GM23338 (cell line): ENCODE data around the gene LPCAT4. TPM values are rescaled to one million over a fixed set of nuclear protein-coding genes. Genes with fewer than 3 reads are reported as not detected.
"Not testable (repeated sequence)": the region's sequence is repeated elsewhere in the genome, so short reads cannot be mapped to it uniquely, and the experiment has no call there.

Experiments
- ATAC-seq: fragments of 200-7000 bp; cut with Tn5 transposase; 3 replicates; pipeline ENCODE4 v1.9.1; 2020
- DNase-seq: peaks from one replicate; pipeline ENCODE4 v3.0.0-alpha.2; 2015; ENCODE audit warnings: low spot score
- H2AFZ ChIP-seq: fragments of 200-600 bp; sonication (generic); 2 replicates; pipeline ENCODE4 v1.8.0; 2016; ENCODE audit warnings: antibody characterized with exemption, mild to moderate bottlenecking, moderate library complexity
- H3F3A ChIP-seq: fragments of 200-600 bp; sonication (generic); replicated peaks from 2 replicates; pipeline ENCODE4 v1.8.0; 2017; ENCODE audit warnings: antibody characterized with exemption, mixed run types, low read depth
- H3K27ac ChIP-seq: fragments of 200-600 bp; sonication (generic); 2 replicates; pipeline ENCODE4 v1.6.1; 2016; ENCODE audit warnings: low read depth
- H3K27me3 ChIP-seq: fragments of 200-600 bp; sonication (generic); 2 replicates; pipeline ENCODE4 v1.8.0; 2016; ENCODE audit warnings: mild to moderate bottlenecking, mixed run types, moderate library complexity; ENCODE audit not compliant: insufficient read depth
- H3K36me3 ChIP-seq: fragments of 200-600 bp; sonication (generic); 2 replicates; pipeline ENCODE4 v1.8.0; 2016; ENCODE audit warnings: mild to moderate bottlenecking; ENCODE audit not compliant: insufficient read depth
- H3K4me1 ChIP-seq: fragments of 200-600 bp; sonication (generic); 2 replicates; pipeline ENCODE4 v1.8.0; 2016; ENCODE audit warnings: mild to moderate bottlenecking, moderate library complexity; ENCODE audit not compliant: insufficient read depth
- H3K4me2 ChIP-seq: fragments of 200-600 bp; sonication (generic); 2 replicates; pipeline ENCODE4 v1.7.1; 2017; ENCODE audit warnings: mixed run types
- H3K4me3 ChIP-seq: fragments of 200-600 bp; sonication (generic); 2 replicates; pipeline ENCODE4 v1.6.1; 2016; ENCODE audit warnings: mixed run types
- H3K79me2 ChIP-seq: fragments of 200-600 bp; sonication (generic); replicated peaks from 2 replicates; pipeline ENCODE4 v1.8.0; 2017; ENCODE audit warnings: mild to moderate bottlenecking; ENCODE audit not compliant: insufficient read depth
- H3K9me2 ChIP-seq: fragments of 200-600 bp; sonication (generic); 2 replicates; pipeline ENCODE4 v1.8.0; 2017; ENCODE audit not compliant: insufficient read depth
- H4K20me1 ChIP-seq: fragments of 200-600 bp; sonication (generic); replicated peaks from 2 replicates; pipeline ENCODE4 v1.8.0; 2017; ENCODE audit warnings: mild to moderate bottlenecking; ENCODE audit not compliant: insufficient read depth
- H3K27ac Mint-ChIP-seq: 2 replicates; pipeline ENCODE4 v1.8.0; 2020; ENCODE audit warnings: inconsistent platforms, mild to moderate bottlenecking, moderate library complexity, mixed read lengths
- H3K27me3 Mint-ChIP-seq: 3 replicates; pipeline ENCODE4 v1.8.0; 2022; ENCODE audit warnings: low read depth, mild to moderate bottlenecking, moderate library complexity, mixed read lengths, inconsistent platforms; ENCODE audit not compliant: insufficient read depth, poor library complexity
- H3K36me3 Mint-ChIP-seq: 3 replicates; pipeline ENCODE4 v1.8.0; 2021; ENCODE audit warnings: low read depth, mild to moderate bottlenecking, inconsistent platforms, moderate library complexity, mixed read lengths
- H3K4me1 Mint-ChIP-seq: 3 replicates; pipeline ENCODE4 v1.8.0; 2020; ENCODE audit warnings: mild to moderate bottlenecking, inconsistent platforms, mixed read lengths
- H3K4me3 Mint-ChIP-seq: 3 replicates; pipeline ENCODE4 v1.8.0; 2021; ENCODE audit warnings: moderate library complexity, mild to moderate bottlenecking, inconsistent platforms, mixed read lengths
- H3K9me3 Mint-ChIP-seq: 3 replicates; pipeline ENCODE4 v1.8.0; 2020; ENCODE audit warnings: moderate library complexity, mild to moderate bottlenecking, inconsistent platforms, mixed read lengths
- CREB1 ChIP-seq: fragments of 250-450 bp; sonication (Bioruptor Pico); IDR thresholded peaks from 2 replicates; pipeline ENCODE4 v1.5.0; 2020; ENCODE audit warnings: low read depth, mild to moderate bottlenecking, moderate library complexity
- EZH2 ChIP-seq: fragments of 200-600 bp; sonication (generic); IDR thresholded peaks from one replicate; pipeline ENCODE4 v1.8.0; 2017; ENCODE audit warnings: antibody characterized with exemption, mild to moderate bottlenecking, low read depth; ENCODE audit not compliant: unreplicated experiment
- EZH2phosphoT487 ChIP-seq: fragments of 200-600 bp; sonication (generic); IDR thresholded peaks from one replicate; pipeline ENCODE4 v1.8.1; 2018; ENCODE audit warnings: antibody characterized with exemption; ENCODE audit not compliant: unreplicated experiment
- JUNB ChIP-seq: IDR thresholded peaks from one replicate; pipeline ENCODE4 v1.6.1; 2016; ENCODE audit warnings: antibody characterized with exemption; ENCODE audit not compliant: unreplicated experiment
- NANOG ChIP-seq: IDR thresholded peaks from 2 replicates; pipeline ENCODE4 v1.6.1; 2016; ENCODE audit warnings: antibody characterized with exemption, borderline replicate concordance
- POLR2AphosphoS5 ChIP-seq: IDR thresholded peaks from 2 replicates; pipeline ENCODE4 v1.6.1; 2016; ENCODE audit warnings: antibody characterized with exemption, low read depth
- REST ChIP-seq: IDR thresholded peaks from one replicate; pipeline ENCODE4 v1.6.1; 2018; ENCODE audit warnings: antibody characterized with exemption; ENCODE audit not compliant: unreplicated experiment
- ZNF114 ChIP-seq: fragments of 250-450 bp; sonication (Bioruptor Pico); IDR thresholded peaks from 2 replicates; pipeline ENCODE4 v1.5.0; 2020; ENCODE audit warnings: mild to moderate bottlenecking, moderate library complexity
- ZNF331 ChIP-seq: fragments of 250-450 bp; sonication (Bioruptor Pico); IDR thresholded peaks from 2 replicates; pipeline ENCODE4 v1.5.0; 2020; ENCODE audit warnings: low read depth, mild to moderate bottlenecking, moderate library complexity
- polyA plus RNA-seq: library from polyadenylated mRNA; unstranded; fragments of >200 nt; fragmentation: Nextera tagmentation; extraction: Ambion mirVana; gene quantifications from 2 replicates; pipeline ENCODE4 v1.2.1, GENCODE V29; 2016
- total RNA-seq: library from RNA; depleted of rRNA; stranded (reverse); fragments of >200 nt; shearing (Covaris generic); gene quantifications from 2 replicates; pipeline ENCODE4 v1.2.3, GENCODE V29; 2014
- TF ChIP-seq, protein P1 (sequence below): fragments of 250-450 bp; sonication (Bioruptor Pico); IDR thresholded peaks from 2 replicates; pipeline ENCODE4 v1.5.0; 2020; ENCODE audit warnings: mild to moderate bottlenecking, moderate library complexity

The LPCAT4 gene
- total and polyA plus RNA-seq, 2 experiments from 2014 or later, result 36.8 to 49.1 TPM

DNA sequence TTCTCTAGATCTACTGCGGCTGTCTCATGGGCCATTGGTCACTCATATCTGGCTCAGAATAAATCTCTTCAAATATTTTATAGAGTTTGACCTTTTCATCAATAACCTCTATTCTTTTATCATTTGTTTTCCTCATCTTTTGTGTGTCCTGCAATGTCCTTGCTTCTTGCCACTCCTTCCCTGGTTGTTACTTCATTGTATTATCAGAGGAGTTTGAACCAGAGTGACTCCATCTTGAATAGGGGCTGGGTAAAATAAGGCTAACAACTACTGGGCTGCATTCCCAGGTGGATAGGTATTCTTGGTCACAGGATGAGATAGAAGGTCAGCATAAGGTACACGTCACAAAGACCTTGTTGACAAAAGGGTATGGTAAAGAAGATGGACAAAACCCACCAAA lies 9.9 kb upstream of the LPCAT4 start (continued):
- TF ChIP-seq, protein P1, sequence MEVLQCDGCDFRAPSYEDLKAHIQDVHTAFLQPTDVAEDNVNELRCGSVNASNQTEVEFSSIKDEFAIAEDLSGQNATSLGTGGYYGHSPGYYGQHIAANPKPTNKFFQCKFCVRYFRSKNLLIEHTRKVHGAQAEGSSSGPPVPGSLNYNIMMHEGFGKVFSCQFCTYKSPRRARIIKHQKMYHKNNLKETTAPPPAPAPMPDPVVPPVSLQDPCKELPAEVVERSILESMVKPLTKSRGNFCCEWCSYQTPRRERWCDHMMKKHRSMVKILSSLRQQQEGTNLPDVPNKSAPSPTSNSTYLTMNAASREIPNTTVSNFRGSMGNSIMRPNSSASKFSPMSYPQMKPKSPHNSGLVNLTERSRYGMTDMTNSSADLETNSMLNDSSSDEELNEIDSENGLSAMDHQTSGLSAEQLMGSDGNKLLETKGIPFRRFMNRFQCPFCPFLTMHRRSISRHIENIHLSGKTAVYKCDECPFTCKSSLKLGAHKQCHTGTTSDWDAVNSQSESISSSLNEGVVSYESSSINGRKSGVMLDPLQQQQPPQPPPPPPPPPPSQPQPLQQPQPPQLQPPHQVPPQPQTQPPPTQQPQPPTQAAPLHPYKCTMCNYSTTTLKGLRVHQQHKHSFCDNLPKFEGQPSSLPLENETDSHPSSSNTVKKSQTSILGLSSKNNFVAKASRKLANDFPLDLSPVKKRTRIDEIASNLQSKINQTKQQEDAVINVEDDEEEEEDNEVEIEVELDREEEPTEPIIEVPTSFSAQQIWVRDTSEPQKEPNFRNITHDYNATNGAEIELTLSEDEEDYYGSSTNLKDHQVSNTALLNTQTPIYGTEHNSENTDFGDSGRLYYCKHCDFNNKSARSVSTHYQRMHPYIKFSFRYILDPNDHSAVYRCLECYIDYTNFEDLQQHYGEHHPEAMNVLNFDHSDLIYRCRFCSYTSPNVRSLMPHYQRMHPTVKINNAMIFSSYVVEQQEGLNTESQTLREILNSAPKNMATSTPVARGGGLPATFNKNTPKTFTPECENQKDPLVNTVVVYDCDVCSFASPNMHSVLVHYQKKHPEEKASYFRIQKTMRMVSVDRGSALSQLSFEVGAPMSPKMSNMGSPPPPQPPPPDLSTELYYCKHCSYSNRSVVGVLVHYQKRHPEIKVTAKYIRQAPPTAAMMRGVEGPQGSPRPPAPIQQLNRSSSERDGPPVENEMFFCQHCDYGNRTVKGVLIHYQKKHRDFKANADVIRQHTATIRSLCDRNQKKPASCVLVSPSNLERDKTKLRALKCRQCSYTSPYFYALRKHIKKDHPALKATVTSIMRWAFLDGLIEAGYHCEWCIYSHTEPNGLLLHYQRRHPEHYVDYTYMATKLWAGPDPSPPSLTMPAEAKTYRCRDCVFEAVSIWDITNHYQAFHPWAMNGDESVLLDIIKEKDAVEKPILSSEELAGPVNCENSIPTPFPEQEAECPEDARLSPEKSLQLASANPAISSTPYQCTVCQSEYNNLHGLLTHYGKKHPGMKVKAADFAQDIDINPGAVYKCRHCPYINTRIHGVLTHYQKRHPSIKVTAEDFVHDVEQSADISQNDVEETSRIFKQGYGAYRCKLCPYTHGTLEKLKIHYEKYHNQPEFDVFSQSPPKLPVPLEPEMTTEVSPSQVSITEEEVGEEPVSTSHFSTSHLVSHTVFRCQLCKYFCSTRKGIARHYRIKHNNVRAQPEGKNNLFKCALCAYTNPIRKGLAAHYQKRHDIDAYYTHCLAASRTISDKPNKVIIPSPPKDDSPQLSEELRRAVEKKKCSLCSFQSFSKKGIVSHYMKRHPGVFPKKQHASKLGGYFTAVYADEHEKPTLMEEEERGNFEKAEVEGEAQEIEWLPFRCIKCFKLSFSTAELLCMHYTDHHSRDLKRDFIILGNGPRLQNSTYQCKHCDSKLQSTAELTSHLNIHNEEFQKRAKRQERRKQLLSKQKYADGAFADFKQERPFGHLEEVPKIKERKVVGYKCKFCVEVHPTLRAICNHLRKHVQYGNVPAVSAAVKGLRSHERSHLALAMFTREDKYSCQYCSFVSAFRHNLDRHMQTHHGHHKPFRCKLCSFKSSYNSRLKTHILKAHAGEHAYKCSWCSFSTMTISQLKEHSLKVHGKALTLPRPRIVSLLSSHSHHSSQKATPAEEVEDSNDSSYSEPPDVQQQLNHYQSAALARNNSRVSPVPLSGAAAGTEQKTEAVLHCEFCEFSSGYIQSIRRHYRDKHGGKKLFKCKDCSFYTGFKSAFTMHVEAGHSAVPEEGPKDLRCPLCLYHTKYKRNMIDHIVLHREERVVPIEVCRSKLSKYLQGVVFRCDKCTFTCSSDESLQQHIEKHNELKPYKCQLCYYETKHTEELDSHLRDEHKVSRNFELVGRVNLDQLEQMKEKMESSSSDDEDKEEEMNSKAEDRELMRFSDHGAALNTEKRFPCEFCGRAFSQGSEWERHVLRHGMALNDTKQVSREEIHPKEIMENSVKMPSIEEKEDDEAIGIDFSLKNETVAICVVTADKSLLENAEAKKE, result no peak
- TF ChIP-seq JUNB, result no peak
- TF ChIP-seq POLR2AphosphoS5, result no peak
- no peak for TF ChIP-seq CREB1 (CRISPR knock-in tag)

- peaks cover 14% of the 10 kb centered on the region; the same call in 1 of the 2 replicates for H3K9me2 ChIP-seq
- not testable (repeated sequence) for ATAC-seq
These were observed 8.5 kb upstream of the LPCAT4 start for GRCh38 chr15:34375541-34375940.

GRCh38 chr15:34374816-34375215 lies 7.8 kb upstream of the LPCAT4 start:
- Histone ChIP-seq H3K36me3 (no peaks in the 10 kb centered on the region), H3K79me2 (no peaks in the 10 kb centered on the region), H4K20me1 (no peaks in the 10 kb centered on the region), H3K9me2 (peaks cover 14% of the 10 kb centered on the region; the same call in 1 of the 2 replicates), H3K27me3 (no peaks in the 10 kb centered on the region), H2AFZ (no peak overlapping the region), H3F3A (no peaks in the 10 kb centered on the region), H3K4me1 (no peaks in the 10 kb centered on the region), H3K4me3 (no peak overlapping the region), H3K4me2 (no peak overlapping the region), H3K27ac (no peak overlapping the region)
- peaks cover 28% of the 10 kb centered on the region; the same call in 2 of the 3 replicates for H3K9me3 Mint-ChIP-seq
- H3K27ac Mint-ChIP-seq, result no peak overlapping the region
- no peak for DNase-seq
- peaks cover 12% of the 10 kb centered on the region; the same call in 2 of the 3 replicates for H3K4me1 Mint-ChIP-seq
- H3K4me3 Mint-ChIP-seq, result no peak overlapping the region
- H3K36me3 Mint-ChIP-seq, result peaks cover 21% of the 10 kb centered on the region
- no peak for ATAC-seq
- no peaks in the 10 kb centered on the region for H3K27me3 Mint-ChIP-seq
- TF ChIP-seq ZNF114 (CRISPR knock-in tag) (no peak), EZH2phosphoT487 (no peak), NANOG (no peak), POLR2AphosphoS5 (no peak), EZH2 (no peak), ZNF331 (CRISPR knock-in tag) (no peak), JUNB (no peak), CREB1 (CRISPR knock-in tag) (no peak), REST (no peak)

More at GRCh38 chr15:34375541-34375940, 8.5 kb upstream of the LPCAT4 start:
- H3K79me2 ChIP-seq, H3K4me3 ChIP-seq, H3K36me3 ChIP-seq, H3K27me3 Mint-ChIP-seq, H3K27me3 ChIP-seq, H3K4me3 Mint-ChIP-seq, H3F3A ChIP-seq, H3K27ac Mint-ChIP-seq, H3K4me1 ChIP-seq, H3K27ac ChIP-seq, H3K4me2 ChIP-seq, H2AFZ ChIP-seq, H4K20me1 ChIP-seq, DNase-seq: not testable (repeated sequence)
- peaks cover 28% of the 10 kb centered on the region; the same call in 2 of the 3 replicates for H3K9me3 Mint-ChIP-seq
- peaks cover 21% of the 10 kb centered on the region for H3K36me3 Mint-ChIP-seq
- peaks cover 12% of the 10 kb centered on the region; the same call in 2 of the 3 replicates for H3K4me1 Mint-ChIP-seq
